HepG2 (cell line): ENCODE data around the gene MYADML2. TPM values are rescaled to one million over a fixed set of nuclear protein-coding genes. Genes with fewer than 3 reads are reported as not detected.

Experiments used
- JUND ChIP-seq: sonication (generic); formaldehyde crosslinking; IDR thresholded peaks from 2 replicates; pipeline ENCODE4 v1.8.0; 2022; ENCODE audit warnings: mild to moderate bottlenecking, missing genetic modification reagents
- NFRKB ChIP-seq: fragments of 450-650 bp; IDR thresholded peaks from 2 replicates; pipeline ENCODE4 v1.6.1; 2017
- NRL ChIP-seq: sonication (generic); formaldehyde crosslinking; IDR thresholded peaks from 2 replicates; pipeline ENCODE4 v1.5.0; 2020; ENCODE audit warnings: missing genetic modification reagents, mild to moderate bottlenecking, moderate library complexity, borderline replicate concordance
- POLR2AphosphoS2 ChIP-seq: IDR thresholded peaks from 2 replicates; pipeline ENCODE4 v1.6.1; 2011; ENCODE audit warnings: low read depth, low read length, improper control_type of control experiment
- POLR2G ChIP-seq: fragments of 200-400 bp; formaldehyde crosslinking; IDR thresholded peaks from 2 replicates; pipeline ENCODE4 v1.6.1; 2018; ENCODE audit warnings: mild to moderate bottlenecking, low read depth, low read length, moderate library complexity
- TRAFD1 ChIP-seq: sonication (generic); formaldehyde crosslinking; IDR thresholded peaks from 2 replicates; pipeline ENCODE4 v1.5.1; 2020; ENCODE audit warnings: missing genetic modification reagents, mild to moderate bottlenecking, borderline replicate concordance
- ZFY ChIP-seq: sonication (generic); formaldehyde crosslinking; IDR thresholded peaks from 2 replicates; pipeline ENCODE4 v1.4.0; 2020; ENCODE audit warnings: missing genetic modification reagents
- ZNF263 ChIP-seq: sonication (generic); formaldehyde crosslinking; IDR thresholded peaks from 2 replicates; pipeline ENCODE4 v1.4.0; 2020; ENCODE audit warnings: missing genetic modification reagents
- ZNF350 ChIP-seq: sonication (generic); formaldehyde crosslinking; IDR thresholded peaks from 2 replicates; pipeline ENCODE4 v1.4.0; 2020; ENCODE audit warnings: mild to moderate bottlenecking, low read depth, missing genetic modification reagents, borderline replicate concordance
- ZNF589 ChIP-seq: sonication (generic); formaldehyde crosslinking; conservative IDR thresholded peaks from 2 replicates; pipeline ENCODE4 v1.8.0; 2022; ENCODE audit warnings: mild to moderate bottlenecking, moderate library complexity, missing genetic modification reagents
- ZNF687 ChIP-seq: sonication (generic); formaldehyde crosslinking; IDR thresholded peaks from 2 replicates; pipeline ENCODE4 v1.5.1; 2020; ENCODE audit warnings: mild to moderate bottlenecking, missing genetic modification reagents, moderate library complexity
- ZNF891 ChIP-seq: sonication (generic); formaldehyde crosslinking; IDR thresholded peaks from 2 replicates; pipeline ENCODE4 v1.5.0; 2020; ENCODE audit warnings: mild to moderate bottlenecking, missing genetic modification reagents
- ZSCAN25 ChIP-seq: sonication (generic); formaldehyde crosslinking; IDR thresholded peaks from 2 replicates; pipeline ENCODE4 v1.8.0; 2022; ENCODE audit warnings: mild to moderate bottlenecking, missing genetic modification reagents
- polyA plus RNA-seq, 8 experiments: library from polyadenylated mRNA; depleted of rRNA in 3 of 8; stranded (reverse) in 7 of 8; unstranded in 1 of 8; fragments of >200 nt; fragmentation: Illumina TruSeq in 4 of 8; extraction: Trizol in 4 of 8; gene quantifications; 2 replicates each; pipeline versions ENCODE4 v1.2.1 to v1.2.3, GENCODE V29; 2011 to 2016; ENCODE audit warnings: low read depth in 4 of 8, missing spikeins in 1 of 8, mixed read lengths in 1 of 8; ENCODE audit not compliant: insufficient read depth in 1 of 8
- total RNA-seq, 5 experiments: library from RNA; depleted of rRNA; stranded (reverse); fragments of >200 nt; fragmentation: Illumina TruSeq; extraction: Trizol; gene quantifications; 2 replicates each; pipeline ENCODE4 v1.2.3, GENCODE V29; 2016; ENCODE audit warnings: low read depth in 1 of 5
- TF ChIP-seq, protein P1 (sequence below): sonication (generic); formaldehyde crosslinking; IDR thresholded peaks from 2 replicates; pipeline ENCODE4 v1.8.0; 2022; ENCODE audit warnings: missing genetic modification reagents, mild to moderate bottlenecking, moderate library complexity, borderline replicate concordance

The MYADML2 gene
- total and polyA plus RNA-seq, 2 of the 13 experiments (the other 11 are each of a cell fraction or from before 2014, with no cell fraction given), result not detected

- no peak for TF ChIP-seq TRAFD1 (CRISPR knock-in tag)
- 0 out of 2 replicates have a peak, but pooled peaks have one; percentile 40 for TF ChIP-seq ZNF350 (CRISPR knock-in tag)
- TF ChIP-seq ZNF891 (CRISPR knock-in tag), result peak; percentile 66; the same call in 1 of the 2 replicates
- TF ChIP-seq, protein P1, sequence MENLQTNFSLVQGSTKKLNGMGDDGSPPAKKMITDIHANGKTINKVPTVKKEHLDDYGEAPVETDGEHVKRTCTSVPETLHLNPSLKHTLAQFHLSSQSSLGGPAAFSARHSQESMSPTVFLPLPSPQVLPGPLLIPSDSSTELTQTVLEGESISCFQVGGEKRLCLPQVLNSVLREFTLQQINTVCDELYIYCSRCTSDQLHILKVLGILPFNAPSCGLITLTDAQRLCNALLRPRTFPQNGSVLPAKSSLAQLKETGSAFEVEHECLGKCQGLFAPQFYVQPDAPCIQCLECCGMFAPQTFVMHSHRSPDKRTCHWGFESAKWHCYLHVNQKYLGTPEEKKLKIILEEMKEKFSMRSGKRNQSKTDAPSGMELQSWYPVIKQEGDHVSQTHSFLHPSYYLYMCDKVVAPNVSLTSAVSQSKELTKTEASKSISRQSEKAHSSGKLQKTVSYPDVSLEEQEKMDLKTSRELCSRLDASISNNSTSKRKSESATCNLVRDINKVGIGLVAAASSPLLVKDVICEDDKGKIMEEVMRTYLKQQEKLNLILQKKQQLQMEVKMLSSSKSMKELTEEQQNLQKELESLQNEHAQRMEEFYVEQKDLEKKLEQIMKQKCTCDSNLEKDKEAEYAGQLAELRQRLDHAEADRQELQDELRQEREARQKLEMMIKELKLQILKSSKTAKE (CRISPR knock-in tag), result 0 out of 2 replicates have a peak, but pooled peaks have one; percentile 33
- TF ChIP-seq POLR2G, result peak; percentile 71
- peak; percentile 73; the same call in 1 of the 2 replicates for TF ChIP-seq NRL (CRISPR knock-in tag)
- peak; percentile 39 for TF ChIP-seq ZNF687 (CRISPR knock-in tag)
- peak; percentile 33; the same call in 1 of the 2 replicates for TF ChIP-seq ZSCAN25
- no peak for TF ChIP-seq JUND (CRISPR knock-in tag)
- 0 out of 2 replicates have a peak, but pooled peaks have one; percentile 18 for TF ChIP-seq ZNF589 (CRISPR knock-in tag)
- 0 out of 2 replicates have a peak, but pooled peaks have one; percentile 1 for TF ChIP-seq ZNF263
- TF ChIP-seq POLR2AphosphoS2, result 0 out of 2 replicates have a peak, but pooled peaks have one; percentile 60
- 0 out of 2 replicates have a peak, but pooled peaks have one; percentile 15 for TF ChIP-seq ZFY (CRISPR knock-in tag)
- TF ChIP-seq NFRKB, result no peak
Observed at GRCh38 chr17:81952792-81953228, 5.8 kb upstream of the MYADML2 start (continued).
